Measurements from ENCODE around the gene SHQ1.

The SHQ1 gene

GRCh38 chr3:72836416-72836815 lies 11.8 kb downstream of the SHQ1 start:
- no peak overlapping the region for H3K27ac ChIP-seq
- POLR2A ChIA-PET (ENCODE audit: low non-redundant PET): no interaction called here
- CTCF ChIA-PET: no interaction called here
- DNase-seq (ENCODE audit: low spot score): no peak
- TF ChIP-seq CTCF (conservative IDR thresholded peaks at IDR 0.05; ENCODE audit: low read depth): no peak

- no peak for TF ChIP-seq CTCF (conservative IDR thresholded peaks at IDR 0.05; ENCODE audit: low read depth)
- H3K27ac ChIP-seq: no peak overlapping the region
- CTCF ChIA-PET: interaction anchor here (0.6 kb wide), 1 partner anchor 48 kb away, joined by 3 read pairs; no protein-coding TSS in a partner anchor
- DNase-seq (ENCODE audit: low spot score): no peak
- POLR2A ChIA-PET (ENCODE audit: low non-redundant PET): no interaction called here
Observed at GRCh38 chr3:72830452-72831223, 17.6 kb downstream of the SHQ1 start.

GRCh38 chr3:72829701-72830100 lies 18.5 kb downstream of the SHQ1 start:
- ChIA-PET POLR2A (ENCODE audit: low non-redundant PET) (no interaction called here), CTCF (interaction anchor here (0.6 kb wide), 1 partner anchor 49 kb away, joined by 3 read pairs; no protein-coding TSS in a partner anchor)
- no peak for TF ChIP-seq CTCF (conservative IDR thresholded peaks at IDR 0.05; ENCODE audit: low read depth)
- H3K27ac ChIP-seq: no peak overlapping the region
- no peak for DNase-seq (ENCODE audit: low spot score)

GRCh38 chr3:72821161-72821781 lies 27.0 kb downstream of the SHQ1 start:
- CTCF ChIA-PET: interaction anchor here (0.5 to 0.6 kb wide), 2 partner anchors 21 to 146 kb away, joined by 3 read pairs; no protein-coding TSS in a partner anchor
- POLR2A ChIA-PET (ENCODE audit: low non-redundant PET): no interaction called here
- TF ChIP-seq CTCF (conservative IDR thresholded peaks at IDR 0.05; ENCODE audit: low read depth): no peak
- no peak overlapping the region for H3K27ac ChIP-seq
- DNase-seq (ENCODE audit: low spot score): no peak

- DNase-seq (ENCODE audit: low spot score): no peak
- no peak overlapping the region for H3K27ac ChIP-seq
- ChIA-PET POLR2A (ENCODE audit: low non-redundant PET) (no interaction called here), CTCF (interaction anchor here (0.7 kb wide), 1 partner anchor 789 kb away, joined by 3 read pairs; no protein-coding TSS in a partner anchor)
- no peak for TF ChIP-seq CTCF (conservative IDR thresholded peaks at IDR 0.05; ENCODE audit: low read depth)
Observed at GRCh38 chr3:72820415-72820814, 27.8 kb downstream of the SHQ1 start.

- no peak for TF ChIP-seq CTCF (conservative IDR thresholded peaks at IDR 0.05; ENCODE audit: low read depth)
- POLR2A ChIA-PET (ENCODE audit: low non-redundant PET): no interaction called here
- no peak overlapping the region for H3K27ac ChIP-seq
- CTCF ChIA-PET: interaction anchor here (0.5 kb wide), 1 partner anchor 336 kb away, joined by 3 read pairs; no protein-coding TSS in a partner anchor
- no peak for DNase-seq (ENCODE audit: low spot score)
Observed at GRCh38 chr3:72818905-72819304, 29.3 kb downstream of the SHQ1 start.

Data from RWPE1 (cell line).